GM18511 (cell line): ENCODE results near the gene CRYGN.

Experiments used
- ATAC-seq: cut with Tn5 transposase; IDR thresholded peaks from one replicate; pipeline ENCODE4 v1.9.1; 2021; ENCODE audit warnings: mild to moderate bottlenecking, moderate library complexity; ENCODE audit not compliant: unreplicated experiment

CRYGN gene

DNA sequence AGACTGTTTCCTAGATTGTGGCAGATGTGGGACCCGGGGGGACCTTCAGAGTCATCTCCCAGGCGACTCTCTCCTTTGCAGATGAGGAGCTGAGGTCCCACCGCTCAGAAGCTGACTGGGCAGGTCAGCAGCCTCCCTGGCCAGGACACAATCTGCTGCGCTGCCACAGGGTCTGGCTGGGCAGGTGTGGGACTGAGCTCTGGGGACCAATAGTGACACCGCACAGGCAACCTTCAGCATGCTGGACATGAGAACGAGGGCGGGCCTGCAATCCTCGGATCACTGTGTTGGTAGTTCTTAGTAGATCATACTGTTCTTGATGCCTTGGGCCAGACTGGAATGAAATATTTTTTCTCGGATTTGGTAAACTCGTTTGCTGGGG is 20.5 kb upstream of the CRYGN start:
- no peak for ATAC-seq

DNA sequence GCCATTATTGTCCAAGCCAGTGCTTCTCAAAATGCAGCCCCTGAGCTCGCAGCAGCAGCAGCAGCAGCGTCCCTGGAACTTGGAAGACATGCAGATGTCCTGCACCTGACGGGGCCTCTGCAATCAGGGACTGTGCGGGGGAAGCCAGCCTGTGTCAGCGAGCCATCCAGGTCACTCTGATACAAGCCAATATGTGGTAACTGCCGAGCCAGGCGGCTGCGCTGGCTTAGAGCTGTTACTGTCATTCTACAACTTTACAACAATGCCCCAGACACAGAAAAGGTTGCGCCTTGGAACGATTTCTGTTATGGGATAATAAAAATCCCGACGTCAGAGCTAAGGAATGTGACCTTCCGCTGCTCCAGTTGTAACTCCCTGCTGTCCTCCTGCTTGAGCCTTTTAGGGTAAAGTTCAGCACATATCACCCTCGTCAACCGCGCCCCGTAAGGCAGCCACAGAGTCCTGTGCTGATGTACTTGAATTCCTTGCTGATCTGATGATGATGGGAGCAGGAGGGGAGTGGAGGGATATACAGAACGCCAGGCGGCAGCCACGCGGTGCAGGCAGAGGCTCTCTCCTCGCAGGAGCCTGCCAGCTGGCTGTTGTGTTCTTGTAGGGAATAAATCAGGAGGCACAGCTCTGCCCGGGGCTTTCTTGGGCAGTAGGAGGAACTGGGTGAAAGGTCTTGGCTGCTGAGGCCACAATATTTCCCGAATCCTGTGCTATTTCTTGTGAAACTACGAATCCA is 20.0 kb upstream of the CRYGN start:
- no peak for ATAC-seq

DNA sequence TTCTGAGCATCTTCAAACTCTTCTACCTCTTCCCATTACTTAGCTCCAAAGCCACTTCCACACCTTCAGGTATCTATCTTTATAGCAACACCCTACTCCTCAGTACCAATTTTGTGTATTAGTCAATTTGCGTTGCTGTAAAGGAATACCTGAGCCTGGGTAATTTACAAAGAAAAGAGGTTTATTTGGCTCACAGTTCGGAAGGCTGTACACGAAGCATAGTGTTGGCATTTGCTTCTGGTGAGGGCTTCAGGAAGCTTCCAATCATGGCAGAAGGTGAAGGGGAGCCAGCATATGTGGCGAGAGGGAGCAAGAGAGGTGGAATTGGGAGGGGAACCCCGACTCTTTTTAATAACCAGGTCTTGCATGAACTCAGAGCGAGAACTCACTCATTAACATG is 17.6 kb upstream of the CRYGN start:
- no peak for ATAC-seq

DNA sequence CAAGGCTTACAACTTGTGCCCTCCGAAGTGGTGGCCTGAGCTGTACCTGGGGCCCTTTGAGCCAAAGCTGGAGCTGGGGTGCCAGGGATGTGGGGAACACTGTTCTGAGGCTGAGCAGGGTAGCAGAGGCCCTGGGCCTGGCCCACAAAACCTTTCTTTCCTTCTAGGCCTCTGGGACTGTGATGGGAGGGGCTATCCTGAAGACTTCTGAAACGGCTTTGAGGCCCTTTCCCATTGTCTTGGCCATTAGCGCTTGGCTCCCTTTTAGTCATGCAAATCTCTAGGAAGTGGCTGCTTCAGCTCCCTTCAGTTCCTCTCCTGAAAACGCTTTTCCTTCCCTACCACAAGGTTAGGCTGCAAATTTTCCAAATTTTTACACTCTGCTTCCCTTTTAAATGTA is 16.8 kb upstream of the CRYGN start:
- ATAC-seq = no peak

DNA sequence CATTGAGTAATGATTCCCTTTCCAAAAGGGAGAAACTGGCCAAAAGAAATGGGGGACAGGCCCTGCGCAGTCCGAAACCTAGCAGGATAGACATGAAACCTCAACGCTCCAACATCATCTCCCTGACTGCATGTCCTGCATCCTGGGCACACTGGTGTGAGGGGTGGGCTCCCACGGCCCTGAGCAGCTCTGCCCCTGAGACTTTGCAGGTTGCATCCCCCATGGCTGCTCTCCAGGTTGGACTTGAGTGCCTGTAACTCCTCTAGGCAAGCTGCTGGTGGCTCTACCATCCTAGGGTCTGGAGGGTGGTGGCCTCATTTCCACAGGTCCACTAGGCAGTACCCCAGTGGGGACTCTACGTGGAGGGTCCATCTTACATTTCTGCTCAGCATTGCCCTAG is 16.3 kb upstream of the CRYGN start:
- no peak for ATAC-seq

DNA sequence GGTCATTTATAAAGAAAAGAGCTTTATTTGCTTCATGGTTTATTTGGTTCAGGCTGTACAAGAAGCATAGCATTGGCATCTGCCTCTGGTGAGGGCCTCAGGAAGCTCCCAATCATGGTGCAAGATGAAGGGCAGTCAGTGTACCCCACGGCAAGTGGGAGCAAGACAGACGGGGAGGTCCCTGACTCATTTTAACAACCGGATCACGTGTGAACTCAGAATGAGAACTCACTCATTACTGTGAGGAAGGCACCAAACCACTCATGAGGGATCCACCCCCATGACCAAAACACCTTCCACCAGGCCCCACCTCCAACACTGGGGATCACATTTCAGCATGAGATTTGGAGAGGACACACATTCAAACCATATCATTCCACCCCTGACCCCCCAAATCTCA is 15.7 kb upstream of the CRYGN start:
- ATAC-seq = no peak

DNA sequence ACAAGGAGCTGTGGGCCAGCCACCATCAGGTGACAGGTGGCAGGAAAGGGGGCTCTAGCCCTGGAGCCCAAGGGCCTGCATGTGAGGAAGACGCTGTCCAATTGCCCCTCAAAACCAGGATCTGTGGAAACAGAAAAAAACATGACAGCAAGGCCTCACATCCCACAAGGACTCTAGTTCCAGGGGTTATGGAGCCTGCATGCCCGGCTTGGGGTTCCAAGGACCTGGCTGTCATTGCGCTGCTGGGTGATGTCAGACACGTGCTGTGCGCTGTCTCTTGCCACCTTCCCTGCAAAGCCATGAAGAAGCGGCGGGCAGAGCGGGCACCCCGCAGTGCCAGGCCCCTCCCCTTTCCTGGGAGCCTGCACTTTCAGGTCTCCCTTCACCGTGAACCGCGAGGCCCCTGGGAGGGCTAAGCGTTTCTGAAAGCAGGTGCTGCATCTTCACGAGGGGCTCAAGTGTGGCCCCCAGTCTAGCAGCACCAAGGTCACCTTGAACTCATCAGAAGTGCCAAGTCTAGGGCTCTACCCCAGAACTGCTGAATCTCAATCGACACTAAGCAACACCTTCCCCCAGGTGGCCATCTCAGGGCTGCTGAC is 15.1 kb upstream of the CRYGN start:
- no peak for ATAC-seq

DNA sequence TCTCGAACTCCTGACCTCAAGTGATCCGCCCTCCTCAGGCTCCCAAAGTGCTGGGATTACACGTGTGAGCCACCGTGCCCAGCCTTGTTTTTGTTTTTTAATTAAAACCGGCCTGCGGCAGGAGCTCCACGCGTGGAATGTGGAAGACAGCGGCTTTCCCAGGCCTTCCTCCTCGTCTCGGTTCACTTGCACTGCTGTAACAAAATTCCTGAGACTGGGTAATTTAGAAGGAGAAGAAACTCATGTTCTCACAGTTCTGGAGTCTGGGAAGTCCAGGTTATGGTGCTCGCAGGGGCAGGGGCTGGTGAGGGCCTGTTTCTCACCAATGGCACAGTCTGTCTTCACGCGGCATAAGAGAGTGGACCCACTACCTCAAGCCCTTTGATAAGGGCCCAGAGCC is 14.4 kb upstream of the CRYGN start:
- no peak for ATAC-seq

DNA sequence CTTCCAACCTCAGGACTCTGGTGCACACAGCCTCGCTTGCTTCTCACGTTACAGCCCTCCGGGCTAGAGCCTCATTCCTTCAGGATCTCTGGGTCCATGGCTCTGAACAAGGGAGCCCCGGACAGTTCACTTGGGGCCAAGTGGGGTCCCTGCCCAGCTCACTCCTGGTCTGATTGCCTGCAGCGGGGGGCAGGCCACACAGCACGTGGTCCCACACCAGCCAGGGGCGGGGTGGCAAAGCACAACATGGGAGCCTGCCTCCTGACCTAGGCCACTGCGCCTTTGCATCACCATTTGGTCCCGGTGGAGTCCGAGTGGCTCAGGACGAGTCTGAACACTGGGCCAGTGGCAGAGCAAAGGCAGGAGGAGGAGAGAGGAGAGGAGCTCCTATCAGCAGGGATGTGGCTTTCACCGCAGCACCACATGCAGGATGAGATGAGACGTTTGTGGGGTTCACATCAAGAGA is 13.4 kb upstream of the CRYGN start:
- no peak for ATAC-seq

DNA sequence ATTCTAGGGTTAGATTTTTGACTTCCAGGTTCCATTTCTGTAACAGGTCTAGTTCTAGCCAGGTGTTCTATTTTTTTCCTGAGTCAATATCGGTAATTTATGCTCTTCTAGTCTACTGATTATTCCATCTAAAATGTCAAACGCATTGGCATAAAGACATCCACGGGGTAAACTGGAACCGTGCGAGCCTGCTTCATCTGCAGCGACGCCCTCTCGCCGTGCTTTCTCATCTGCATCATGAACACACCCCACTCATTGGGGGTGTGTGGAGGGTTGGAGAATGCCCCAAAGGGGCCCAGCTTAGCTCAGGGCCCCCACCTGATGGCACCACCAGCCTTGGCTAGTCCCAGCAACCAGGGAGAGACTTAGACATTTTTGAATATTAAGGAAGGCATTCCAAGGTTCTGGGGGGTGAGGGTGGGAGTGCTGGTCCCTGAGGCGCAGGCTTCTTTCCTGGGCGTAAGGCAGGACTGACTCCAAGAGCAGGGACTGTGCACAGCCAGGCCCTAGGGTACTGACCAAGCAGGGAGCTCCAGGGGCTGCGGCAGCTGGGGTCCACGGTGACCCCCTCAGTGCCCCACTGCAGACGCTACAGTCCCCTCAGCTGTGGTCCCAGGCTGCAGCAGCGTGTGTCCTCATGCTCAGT is 12.9 kb upstream of the CRYGN start:
- no peak for ATAC-seq

DNA sequence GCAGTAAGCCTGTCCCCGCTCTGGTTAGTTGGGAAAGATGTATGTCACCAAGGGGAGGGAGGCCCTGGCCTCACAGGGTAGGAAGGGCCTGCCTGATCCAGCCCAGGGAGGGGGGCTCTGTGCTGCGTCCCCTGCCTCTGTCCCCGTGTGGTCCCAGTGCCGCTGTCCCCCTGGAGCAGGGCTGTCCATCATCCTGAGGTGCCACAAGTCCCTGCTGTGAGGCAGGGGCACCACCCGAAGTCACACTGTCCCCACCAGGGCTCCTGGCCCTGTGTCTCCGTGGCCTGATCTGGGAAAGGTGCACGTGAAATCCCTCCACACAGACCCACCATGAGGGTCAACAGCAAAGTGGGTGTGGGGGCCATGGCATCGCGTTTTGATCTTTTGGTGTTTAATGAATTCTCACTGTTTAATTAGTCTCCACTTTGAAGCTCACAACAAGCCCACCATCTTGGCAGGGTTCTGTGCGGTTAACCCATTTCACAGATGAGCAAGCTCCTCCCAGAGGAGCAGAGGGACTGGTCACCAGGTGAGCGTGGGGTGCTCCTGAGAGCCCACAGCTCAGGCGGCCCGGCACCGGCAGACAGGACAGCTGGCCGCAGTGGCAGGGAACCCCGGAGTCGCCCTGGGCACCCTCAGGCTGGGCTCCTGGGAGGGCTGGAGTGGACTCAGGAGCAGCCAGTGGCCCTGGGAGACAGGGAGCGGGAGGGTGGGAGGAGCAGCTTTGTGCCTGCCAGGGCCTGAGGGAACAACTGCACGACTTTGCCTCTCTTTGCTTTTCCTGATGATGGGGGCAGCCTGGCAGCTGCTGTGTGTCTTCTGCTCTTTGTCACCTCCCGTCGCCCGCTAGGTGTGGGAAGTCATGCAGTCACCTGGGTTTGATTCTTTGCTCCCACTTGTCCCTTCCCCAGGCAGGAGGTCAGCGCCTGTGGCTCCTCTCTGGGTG is 12.0 kb upstream of the CRYGN start:
- ATAC-seq = no peak

DNA sequence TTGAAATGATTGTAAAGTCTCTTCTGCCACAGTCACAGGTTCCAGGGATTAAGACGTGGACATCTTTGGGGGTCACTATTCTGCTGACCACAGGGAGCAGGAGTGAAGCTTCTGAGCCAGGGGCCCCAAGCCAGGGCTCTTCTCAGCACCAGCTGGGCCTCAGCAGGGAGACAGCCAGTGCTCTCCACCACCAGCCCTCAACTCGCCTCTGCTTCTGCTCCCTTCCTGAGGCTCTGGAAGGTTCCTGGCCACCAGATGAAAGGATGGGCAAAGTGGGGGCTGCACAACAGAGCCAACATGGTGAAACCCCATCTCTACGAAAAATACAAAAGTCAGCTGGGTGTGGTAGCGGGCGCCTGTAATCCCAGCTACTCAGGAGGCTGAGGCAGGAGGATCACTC is 11.2 kb upstream of the CRYGN start:
- no peak for ATAC-seq

DNA sequence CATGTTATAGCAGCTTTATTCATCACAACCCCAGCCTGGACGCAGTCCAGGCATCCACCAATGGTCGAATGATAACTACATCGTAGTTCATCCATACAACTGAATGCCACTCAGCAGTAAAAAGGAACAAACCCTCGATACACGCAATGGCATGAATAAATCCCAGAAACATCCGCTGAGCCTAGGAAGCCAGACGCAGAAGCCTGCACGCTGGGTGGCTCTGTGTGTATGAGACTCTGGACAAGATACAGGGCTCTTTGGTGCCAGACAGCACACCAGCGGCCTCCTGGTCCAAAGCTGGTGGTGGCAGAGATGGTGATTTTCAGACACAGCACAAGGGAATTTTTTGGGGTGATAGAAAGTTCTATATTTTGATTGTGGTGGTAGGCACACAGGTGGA is 10.0 kb upstream of the CRYGN start:
- ATAC-seq = no peak

DNA sequence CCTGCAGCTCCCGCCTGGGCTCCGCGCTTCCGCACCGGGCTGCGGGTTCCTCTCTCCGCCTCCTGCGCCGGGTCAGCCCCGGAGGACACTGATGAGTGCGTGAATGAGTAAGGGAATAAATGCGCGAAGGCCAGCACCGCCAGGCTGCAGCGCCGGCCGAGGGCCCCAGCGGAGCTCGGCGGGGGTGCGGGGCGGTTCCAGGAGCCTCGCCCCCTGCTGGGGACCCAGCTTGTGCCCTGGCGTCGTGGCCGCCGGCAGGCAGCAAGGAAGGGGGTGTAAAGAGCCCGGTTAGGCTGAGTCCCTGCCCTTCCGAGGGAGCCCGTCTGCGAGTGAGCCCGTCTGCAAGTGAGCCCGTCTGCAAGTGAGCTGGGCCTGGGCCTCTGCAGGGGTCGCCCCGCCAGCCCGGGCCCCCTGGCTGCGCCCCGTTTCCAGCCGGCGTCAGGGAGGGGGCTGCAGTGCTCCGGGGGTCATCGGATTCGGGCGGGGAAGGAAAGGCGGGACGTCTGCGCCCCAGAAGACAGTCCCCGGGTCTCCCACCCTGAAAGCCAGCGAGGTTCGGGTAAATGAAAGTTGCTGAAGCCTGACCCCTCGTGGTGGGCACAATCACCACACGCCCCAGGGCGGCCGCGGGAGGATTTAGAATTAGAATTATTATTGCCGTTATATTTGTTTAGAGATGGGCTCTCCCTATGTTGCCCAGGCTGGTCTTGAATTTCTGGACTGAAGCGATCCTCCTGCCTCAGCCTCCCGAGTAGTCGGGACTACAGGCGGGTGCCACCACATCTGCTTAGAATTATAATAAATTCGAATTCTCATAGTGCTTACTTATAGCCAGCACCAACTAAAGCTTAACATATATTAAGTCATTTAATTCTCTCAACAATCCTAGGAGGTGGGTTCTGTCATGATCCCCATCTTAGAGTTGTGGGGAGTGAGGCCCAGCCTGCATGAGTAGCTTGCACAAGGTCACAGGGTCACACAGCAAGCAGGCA is 8.6 kb upstream of the CRYGN start:
- ATAC-seq = peak; percentile 79

DNA sequence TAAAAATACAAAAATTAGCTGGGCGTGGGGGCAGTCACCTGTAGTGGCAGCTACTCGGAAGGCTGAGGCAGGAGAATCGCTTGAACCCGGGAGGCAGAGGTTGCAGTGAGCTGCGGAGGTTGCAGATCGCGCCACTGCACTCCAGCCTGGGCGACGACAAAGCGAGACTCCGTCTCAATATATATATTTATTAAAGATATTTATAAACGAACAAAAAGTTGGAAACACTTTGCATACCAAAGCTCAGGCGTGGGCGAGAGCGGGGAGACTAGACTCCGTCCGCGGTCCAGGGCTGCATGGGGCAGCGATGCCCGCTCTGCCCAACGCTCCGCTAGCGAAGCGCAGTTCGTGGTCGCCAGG is 7.9 kb upstream of the CRYGN start:
- ATAC-seq = no peak

DNA sequence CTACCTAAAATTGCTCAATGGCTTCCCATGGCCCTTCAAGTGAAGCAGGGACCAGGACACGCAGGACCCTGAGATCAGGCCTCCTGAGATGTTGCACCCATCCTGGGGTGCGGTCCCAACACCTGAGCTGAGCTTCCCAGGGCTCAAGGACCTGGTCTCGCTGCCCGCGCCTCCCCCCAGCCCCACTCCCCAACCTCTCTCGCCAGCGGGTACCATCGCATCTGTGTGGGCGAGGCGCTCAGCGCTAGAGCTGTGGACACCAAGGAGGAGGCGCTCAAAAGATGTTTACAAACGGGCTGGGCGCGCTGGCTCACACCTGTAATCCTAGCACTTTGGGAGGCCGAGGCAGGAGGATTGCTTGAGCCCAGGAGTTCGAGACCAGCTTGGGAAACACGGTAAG is 7.4 kb upstream of the CRYGN start:
- ATAC-seq = no peak

DNA sequence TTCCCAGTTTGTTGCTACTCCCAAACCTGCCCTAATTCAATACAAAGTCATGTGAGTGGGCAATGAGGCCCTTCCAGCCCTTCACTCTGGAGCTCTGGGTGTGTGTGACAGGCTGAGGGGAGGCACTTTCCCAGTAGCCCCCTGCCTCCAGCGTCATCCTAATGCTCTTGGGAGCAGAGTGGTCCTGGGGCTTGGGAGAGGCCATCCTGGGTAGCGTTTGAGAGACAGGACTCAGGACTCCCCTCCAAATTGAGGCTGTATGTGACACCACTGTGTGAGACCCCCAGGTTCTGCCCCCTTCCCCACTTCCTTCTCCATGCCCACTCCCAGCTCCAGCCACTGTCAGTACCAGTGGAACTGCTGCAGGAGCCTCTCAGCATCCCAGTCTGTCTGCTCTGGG is 6.5 kb upstream of the CRYGN start:
- no peak for ATAC-seq

DNA sequence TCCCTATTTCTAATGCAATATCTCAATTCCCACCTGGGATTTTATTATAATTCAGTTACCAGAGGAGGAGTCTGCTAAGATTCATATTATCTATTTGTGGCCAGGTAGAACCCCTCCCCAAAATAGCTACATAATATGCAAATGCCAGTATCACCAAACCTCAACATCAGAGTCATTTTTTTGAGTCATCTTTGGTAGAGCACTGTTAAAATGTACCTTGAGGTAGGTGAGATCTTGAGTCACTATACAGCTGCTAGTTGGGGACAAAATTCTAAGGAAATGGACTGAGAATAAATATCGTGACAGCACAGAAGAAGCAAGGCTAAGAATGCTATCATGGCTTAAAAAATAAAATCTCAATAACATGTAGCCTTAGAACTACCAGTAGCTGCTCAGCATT is 4.7 kb upstream of the CRYGN start:
- no peak for ATAC-seq

DNA sequence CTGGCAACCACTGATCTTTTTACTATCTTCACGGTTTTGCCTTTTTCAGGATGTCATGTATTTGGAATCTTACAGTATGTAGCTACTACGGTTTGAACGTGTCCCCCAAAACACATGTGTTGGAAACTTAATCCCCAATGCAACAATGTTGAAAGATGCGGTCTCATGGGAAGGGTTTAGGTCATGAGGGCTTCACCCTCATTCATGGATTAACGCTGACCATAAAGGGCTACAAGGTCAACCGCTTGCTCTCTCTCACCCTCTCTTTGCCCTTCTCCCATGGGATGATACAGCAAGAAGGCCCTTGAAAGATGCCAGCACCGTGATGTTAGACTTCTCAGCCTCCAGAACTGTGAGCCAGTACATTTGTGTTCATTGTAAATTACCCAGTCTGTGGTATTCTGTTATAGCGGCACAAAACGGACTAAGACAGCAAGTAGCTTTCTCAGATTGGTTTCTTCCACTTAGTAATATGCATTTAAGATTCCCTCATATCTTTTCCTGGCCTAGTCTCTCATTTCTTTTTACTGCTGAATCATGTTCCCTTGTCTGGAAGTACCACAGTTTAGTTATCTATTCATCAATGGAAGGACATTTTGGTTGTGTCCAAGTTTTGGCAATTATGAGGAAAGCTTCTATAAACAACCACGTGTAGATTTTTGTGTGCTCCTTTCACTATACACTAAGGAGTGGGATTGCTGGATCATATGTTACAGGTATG is 3.0 kb upstream of the CRYGN start:
- ATAC-seq = no peak
